GM18505 (cell line): ENCODE results near the gene BHLHA15.

Experiments
- ATAC-seq: cut with Tn5 transposase; IDR thresholded peaks from one replicate; pipeline ENCODE4 v1.9.1; 2021; ENCODE audit not compliant: unreplicated experiment
- POLR2A ChIP-seq: IDR thresholded peaks from 4 replicates; pipeline ENCODE4 v1.6.1; 2011; ENCODE audit warnings: borderline replicate concordance; ENCODE audit not compliant: insufficient read depth, insufficient read length; ENCODE audit errors: extremely low read depth

Gene BHLHA15

GRCh38 chr7:98221611-98222532 is 10.6 kb downstream of the BHLHA15 start:
- TF ChIP-seq POLR2A, result no peak
- ATAC-seq, result no peak

- ATAC-seq, result no peak
- TF ChIP-seq POLR2A, result no peak
Measured at GRCh38 chr7:98222533-98223195, 11.4 kb downstream of the BHLHA15 start.

GRCh38 chr7:98223351-98223897 is 12.2 kb downstream of the BHLHA15 start:
- no peak for TF ChIP-seq POLR2A
- ATAC-seq, result no peak

- TF ChIP-seq POLR2A, result no peak
- ATAC-seq, result no peak
Measured at GRCh38 chr7:98223898-98224700, 12.9 kb downstream of the BHLHA15 start.

GRCh38 chr7:98224701-98225181 is 13.5 kb downstream of the BHLHA15 start:
- ATAC-seq, result no peak
- TF ChIP-seq POLR2A, result no peak

GRCh38 chr7:98225913-98226614 is 14.8 kb downstream of the BHLHA15 start:
- ATAC-seq, result no peak
- TF ChIP-seq POLR2A, result no peak

- ATAC-seq, result no peak
- TF ChIP-seq POLR2A, result no peak
Measured at GRCh38 chr7:98227939-98228338, 16.7 kb downstream of the BHLHA15 start.

- TF ChIP-seq POLR2A, result no peak
- ATAC-seq, result no peak
Measured at GRCh38 chr7:98228801-98229200, 17.6 kb downstream of the BHLHA15 start.

- TF ChIP-seq POLR2A, result no peak
- no peak for ATAC-seq
Measured at GRCh38 chr7:98229441-98229840, 18.2 kb downstream of the BHLHA15 start.

- no peak for ATAC-seq
- TF ChIP-seq POLR2A, result no peak
Measured at GRCh38 chr7:98229991-98230745, 18.9 kb downstream of the BHLHA15 start.

GRCh38 chr7:98230746-98231471 is 19.7 kb downstream of the BHLHA15 start:
- TF ChIP-seq POLR2A, result no peak
- ATAC-seq, result no peak
